Measurements from ENCODE around the gene HERPUD1. TPM values are rescaled to one million over a fixed set of nuclear protein-coding genes. Genes with fewer than 3 reads are reported as not detected.

HERPUD1 gene
- total RNA-seq, 1 experiment from 2014 or later = 28.9 TPM

DNA sequence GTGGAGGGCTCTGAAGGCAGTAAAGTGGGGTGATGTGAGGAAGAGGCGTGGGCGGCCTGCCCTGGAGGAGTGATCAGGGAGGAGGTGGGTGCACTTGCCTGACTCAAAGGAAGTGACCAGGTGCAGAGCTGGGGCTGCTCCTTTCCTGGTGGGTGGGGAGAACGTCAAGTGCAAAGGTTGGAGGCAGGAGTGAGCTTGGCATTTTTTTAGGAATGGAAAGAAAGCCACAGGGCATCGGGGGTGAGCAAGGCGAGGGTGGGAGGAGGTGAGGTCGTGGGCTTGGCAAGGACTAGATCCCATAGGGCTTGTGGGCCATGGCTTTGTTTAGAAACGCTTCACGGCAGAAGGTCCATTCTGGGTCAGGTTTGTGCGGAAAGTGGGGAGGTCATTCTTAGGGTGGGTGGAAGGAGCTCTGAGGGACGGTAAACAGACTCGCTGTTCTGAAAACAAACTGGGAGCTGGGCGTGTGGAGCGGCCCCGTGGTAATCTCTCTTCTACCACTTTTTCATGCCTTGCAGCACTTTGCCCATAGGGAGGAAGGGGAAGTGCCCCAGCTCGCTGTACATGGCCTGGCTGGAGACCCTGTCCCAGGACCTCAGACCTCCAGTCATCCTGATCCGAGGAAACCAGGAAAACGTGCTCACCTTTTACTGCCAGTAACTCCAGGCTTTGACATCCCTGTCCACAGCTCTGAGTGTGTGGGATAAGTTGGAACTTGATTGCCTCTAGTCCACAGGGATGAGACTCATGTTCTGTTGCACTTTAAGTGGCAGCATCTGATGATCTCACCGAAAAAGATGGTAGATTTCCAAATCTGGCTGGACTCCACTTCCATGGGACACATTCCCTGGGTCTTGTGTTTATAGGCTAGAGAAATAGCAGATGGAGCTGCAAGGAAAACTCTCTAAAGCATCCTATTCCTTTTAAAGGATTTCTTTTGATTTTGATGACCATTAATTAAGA is 18.9 kb upstream of the HERPUD1 start:
- no peaks in the 10 kb centered on the region for H3K23me2 ChIP-seq (ENCODE audit: insufficient read length, low read depth, low read length, poor library complexity, severe bottlenecking)
- no peaks in the 10 kb centered on the region for H3K79me1 ChIP-seq (ENCODE audit: insufficient read depth, low read depth, low read length, poor library complexity, severe bottlenecking)
- H3K4me3 Mint-ChIP-seq = no peak overlapping the region
- peaks cover 37 to 41% of the 10 kb centered on the region in 2 experiments for H3K4me1 Mint-ChIP-seq
- H3K23ac ChIP-seq (ENCODE audit: insufficient read length, low read depth, low read length) = no peak overlapping the region
- peaks cover 5% of the 10 kb centered on the region for H3K4me1 ChIP-seq (ENCODE audit: insufficient read depth, low read length)
- no peaks in the 10 kb centered on the region for H3K9me3 ChIP-seq (ENCODE audit: control insufficient read depth, low read depth, low read length)
- no peak overlapping the region for H3K14ac ChIP-seq (ENCODE audit: insufficient read depth, low read length)
- H2BK120ac ChIP-seq (ENCODE audit: low read depth, low read length, poor library complexity, severe bottlenecking) = no peak overlapping the region
- TF ChIP-seq, protein P1, sequence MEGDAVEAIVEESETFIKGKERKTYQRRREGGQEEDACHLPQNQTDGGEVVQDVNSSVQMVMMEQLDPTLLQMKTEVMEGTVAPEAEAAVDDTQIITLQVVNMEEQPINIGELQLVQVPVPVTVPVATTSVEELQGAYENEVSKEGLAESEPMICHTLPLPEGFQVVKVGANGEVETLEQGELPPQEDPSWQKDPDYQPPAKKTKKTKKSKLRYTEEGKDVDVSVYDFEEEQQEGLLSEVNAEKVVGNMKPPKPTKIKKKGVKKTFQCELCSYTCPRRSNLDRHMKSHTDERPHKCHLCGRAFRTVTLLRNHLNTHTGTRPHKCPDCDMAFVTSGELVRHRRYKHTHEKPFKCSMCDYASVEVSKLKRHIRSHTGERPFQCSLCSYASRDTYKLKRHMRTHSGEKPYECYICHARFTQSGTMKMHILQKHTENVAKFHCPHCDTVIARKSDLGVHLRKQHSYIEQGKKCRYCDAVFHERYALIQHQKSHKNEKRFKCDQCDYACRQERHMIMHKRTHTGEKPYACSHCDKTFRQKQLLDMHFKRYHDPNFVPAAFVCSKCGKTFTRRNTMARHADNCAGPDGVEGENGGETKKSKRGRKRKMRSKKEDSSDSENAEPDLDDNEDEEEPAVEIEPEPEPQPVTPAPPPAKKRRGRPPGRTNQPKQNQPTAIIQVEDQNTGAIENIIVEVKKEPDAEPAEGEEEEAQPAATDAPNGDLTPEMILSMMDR (conservative IDR thresholded peaks at IDR 0.05) = no peak
- peaks cover 10% of the 10 kb centered on the region for H3K27me3 Mint-ChIP-seq (ENCODE audit: low read depth)
- H3K27me3 ChIP-seq (ENCODE audit: insufficient read depth, low read length) = no peaks in the 10 kb centered on the region
- no peak overlapping the region for H2AK5ac ChIP-seq (ENCODE audit: insufficient read length, low read length)
- no peak overlapping the region for H4K5ac ChIP-seq (ENCODE audit: insufficient read length, low read depth, low read length)
- no peak overlapping the region for H3K18ac ChIP-seq (ENCODE audit: insufficient read length, low read depth, low read length)
- no peak overlapping the region for H3K27ac ChIP-seq (ENCODE audit: insufficient read length, low read depth, low read length)
- H2BK12ac ChIP-seq (ENCODE audit: insufficient read length, low read depth, low read length) = no peak overlapping the region
- H2BK15ac ChIP-seq (ENCODE audit: low read depth, low read length) = no peak overlapping the region
- no peak overlapping the region for H2AFZ ChIP-seq (ENCODE audit: low read length)
- H3K4me2 ChIP-seq (ENCODE audit: insufficient read depth, insufficient read length, low read length) = no peak overlapping the region
- H3K56ac ChIP-seq (ENCODE audit: insufficient read length, low read depth, low read length) = no peak overlapping the region
- no peak overlapping the region for H3K9ac ChIP-seq (ENCODE audit: extremely low read depth, insufficient read length, low read length)
- no peak overlapping the region for H4K8ac ChIP-seq (replicated peaks; ENCODE audit: insufficient read length, low read depth, low read length)
- no CpG with 5 or more reads among the region's 18 CpGs for WGBS (ENCODE audit: extremely low coverage, insufficient read length, low lambda C conversion rate)
- no peak overlapping the region for H2BK20ac ChIP-seq (ENCODE audit: low read depth, low read length, poor library complexity, severe bottlenecking)
- no peak overlapping the region for H3K27ac Mint-ChIP-seq
- H3K79me2 ChIP-seq (ENCODE audit: insufficient read depth, low read length) = no peaks in the 10 kb centered on the region
- H3T11ph ChIP-seq (ENCODE audit: low read length) = no peak overlapping the region
- H4K20me1 ChIP-seq (ENCODE audit: control insufficient read depth, insufficient read depth, insufficient read length) = no peaks in the 10 kb centered on the region
- no peak for DNase-seq
- H3K36me3 Mint-ChIP-seq (ENCODE audit: insufficient read depth in 1 of 3, low read depth in 3 of 3) = no peaks in the 10 kb centered on the region; a peak in 1 of 7 replicates
- no peak overlapping the region for H2BK5ac ChIP-seq (ENCODE audit: insufficient read length, low read length)
- H3K4ac ChIP-seq (ENCODE audit: low read depth, low read length) = no peak overlapping the region
- H3K9me3 Mint-ChIP-seq = peaks cover 0 to 2% of the 10 kb centered on the region in 2 experiments; a peak in 1 of 5 replicates
- H4K91ac ChIP-seq (ENCODE audit: insufficient read length, low read depth, low read length) = no peak overlapping the region

Measured in H9 (cell line).